ENCODE results near the gene REEP5.
"Not testable (repeated sequence)": the region's sequence is repeated elsewhere in the genome, so short reads cannot be mapped to it uniquely, and the experiment has no call there.

- TF ChIP-seq CTCF, POLR2A (IDR thresholded peaks at IDR 0.05): not testable (repeated sequence)
These were observed 41.3 kb upstream of the REEP5 start for GRCh38 chr5:112963374-112963733.

Measured in stomach (tissue), 4 donors.